Spleen (tissue), 7 donors: ENCODE results near the gene PRR30.

Experiments
- CTCF ChIP-seq, 11 experiments: fragments of 200-600 bp in 7 of 11; fragments of 450-650 bp in 4 of 11; sonication (generic) in 4 of 11; IDR thresholded peaks in 8 of 11; conservative IDR thresholded peaks in 3 of 11; 1 replicate in 7 of 11; 2 replicates in 4 of 11; pipeline versions ENCODE4 v1.4.0 to v1.8.0; 2016 to 2021; ENCODE audit warnings: antibody characterized with exemption in 11 of 11, inconsistent platforms in 4 of 11, mild to moderate bottlenecking in 1 of 11
- POLR2A ChIP-seq, 3 donors: fragments of 450-650 bp; IDR thresholded peaks; one replicate each; pipeline ENCODE4 v1.5.1; 2017; ENCODE audit warnings: antibody characterized with exemption in 3 of 3, mild to moderate bottlenecking in 1 of 3
- POLR2AphosphoS5 ChIP-seq, 3 donors: sonication (generic); formaldehyde crosslinking; IDR thresholded peaks; one replicate each; pipeline ENCODE4 v1.5.1; 2017; ENCODE audit warnings: antibody characterized with exemption in 3 of 3
- donor health status: DM: no; HTN: no; CAD: no; lungs with moderate emphysema.
- donor health status: DM: no; HTN: no; CAD: no.
- donor health status: DM: no; HTN: no; CAD: no.

- TF ChIP-seq CTCF (IDR thresholded peaks at IDR 0.05 in 8 of 11, conservative IDR thresholded peaks at IDR 0.05 in 3 of 11) (no peak), POLR2AphosphoS5 (IDR thresholded peaks at IDR 0.05) (no peak), POLR2A (IDR thresholded peaks at IDR 0.05) (no peak)
Observed at GRCh38 chr2:27150639-27151230, 11.5 kb upstream of the PRR30 start.
